GM06990 (cell line): ENCODE results near the gene MRGPRF.

Source experiments
- DNase-seq: peaks from one replicate; pipeline ENCODE4 v3.0.0-alpha.2; 2011; ENCODE audit not compliant: insufficient read length; ENCODE audit errors: extremely low read depth
- H3K27me3 ChIP-seq: replicated peaks from 2 replicates; pipeline ENCODE4 v1.6.0; 2011; ENCODE audit warnings: low read length; ENCODE audit not compliant: control insufficient read depth, insufficient read depth
- H3K36me3 ChIP-seq: 2 replicates; pipeline ENCODE4 v1.5.1; 2011; ENCODE audit warnings: low read length; ENCODE audit not compliant: control insufficient read depth, insufficient read depth
- H3K4me3 ChIP-seq: replicated peaks from 2 replicates; pipeline ENCODE4 v1.5.1; 2011; ENCODE audit warnings: low read depth, mild to moderate bottlenecking, control low read depth, low read length
- TF ChIP-seq, protein P1 (sequence below): IDR thresholded peaks from 2 replicates; pipeline ENCODE4 v1.5.1; 2011; ENCODE audit warnings: low read length, control low read depth, mild to moderate bottlenecking, inconsistent platforms; ENCODE audit not compliant: insufficient read depth, poor library complexity, severe bottlenecking

The MRGPRF gene

DNA sequence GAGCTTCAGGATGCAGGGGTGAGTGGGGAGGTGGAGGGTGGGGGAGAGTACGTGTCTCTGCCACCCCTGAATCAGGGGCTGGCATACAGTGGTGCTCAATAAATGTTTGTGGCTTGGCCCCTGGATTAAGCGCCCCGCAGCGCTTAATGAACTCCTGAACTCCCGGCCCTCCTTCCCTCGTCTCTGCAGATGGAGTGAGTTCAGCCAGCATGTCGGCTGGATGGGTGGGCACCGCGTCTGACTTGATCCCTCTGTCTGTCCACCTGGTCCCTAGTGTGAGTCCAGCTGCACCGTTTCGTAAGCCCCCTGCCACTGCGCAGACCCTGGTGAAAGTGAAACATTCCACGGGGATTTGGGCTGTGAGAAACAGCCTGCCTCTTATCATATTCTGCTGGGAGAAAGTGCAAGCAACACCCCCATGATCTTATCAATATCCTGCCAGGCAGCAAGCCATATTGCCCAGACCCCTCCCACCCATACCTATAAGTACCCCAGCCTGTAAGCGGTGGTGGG is 20.2 kb downstream of the MRGPRF start:
- Histone ChIP-seq H3K4me3 (no peak overlapping the region), H3K36me3 (no peaks in the 10 kb centered on the region), H3K27me3 (peaks cover 1% of the 10 kb centered on the region; the same call in 1 of the 2 replicates)
- no peak for DNase-seq
- TF ChIP-seq, protein P1, sequence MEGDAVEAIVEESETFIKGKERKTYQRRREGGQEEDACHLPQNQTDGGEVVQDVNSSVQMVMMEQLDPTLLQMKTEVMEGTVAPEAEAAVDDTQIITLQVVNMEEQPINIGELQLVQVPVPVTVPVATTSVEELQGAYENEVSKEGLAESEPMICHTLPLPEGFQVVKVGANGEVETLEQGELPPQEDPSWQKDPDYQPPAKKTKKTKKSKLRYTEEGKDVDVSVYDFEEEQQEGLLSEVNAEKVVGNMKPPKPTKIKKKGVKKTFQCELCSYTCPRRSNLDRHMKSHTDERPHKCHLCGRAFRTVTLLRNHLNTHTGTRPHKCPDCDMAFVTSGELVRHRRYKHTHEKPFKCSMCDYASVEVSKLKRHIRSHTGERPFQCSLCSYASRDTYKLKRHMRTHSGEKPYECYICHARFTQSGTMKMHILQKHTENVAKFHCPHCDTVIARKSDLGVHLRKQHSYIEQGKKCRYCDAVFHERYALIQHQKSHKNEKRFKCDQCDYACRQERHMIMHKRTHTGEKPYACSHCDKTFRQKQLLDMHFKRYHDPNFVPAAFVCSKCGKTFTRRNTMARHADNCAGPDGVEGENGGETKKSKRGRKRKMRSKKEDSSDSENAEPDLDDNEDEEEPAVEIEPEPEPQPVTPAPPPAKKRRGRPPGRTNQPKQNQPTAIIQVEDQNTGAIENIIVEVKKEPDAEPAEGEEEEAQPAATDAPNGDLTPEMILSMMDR = no peak

DNA sequence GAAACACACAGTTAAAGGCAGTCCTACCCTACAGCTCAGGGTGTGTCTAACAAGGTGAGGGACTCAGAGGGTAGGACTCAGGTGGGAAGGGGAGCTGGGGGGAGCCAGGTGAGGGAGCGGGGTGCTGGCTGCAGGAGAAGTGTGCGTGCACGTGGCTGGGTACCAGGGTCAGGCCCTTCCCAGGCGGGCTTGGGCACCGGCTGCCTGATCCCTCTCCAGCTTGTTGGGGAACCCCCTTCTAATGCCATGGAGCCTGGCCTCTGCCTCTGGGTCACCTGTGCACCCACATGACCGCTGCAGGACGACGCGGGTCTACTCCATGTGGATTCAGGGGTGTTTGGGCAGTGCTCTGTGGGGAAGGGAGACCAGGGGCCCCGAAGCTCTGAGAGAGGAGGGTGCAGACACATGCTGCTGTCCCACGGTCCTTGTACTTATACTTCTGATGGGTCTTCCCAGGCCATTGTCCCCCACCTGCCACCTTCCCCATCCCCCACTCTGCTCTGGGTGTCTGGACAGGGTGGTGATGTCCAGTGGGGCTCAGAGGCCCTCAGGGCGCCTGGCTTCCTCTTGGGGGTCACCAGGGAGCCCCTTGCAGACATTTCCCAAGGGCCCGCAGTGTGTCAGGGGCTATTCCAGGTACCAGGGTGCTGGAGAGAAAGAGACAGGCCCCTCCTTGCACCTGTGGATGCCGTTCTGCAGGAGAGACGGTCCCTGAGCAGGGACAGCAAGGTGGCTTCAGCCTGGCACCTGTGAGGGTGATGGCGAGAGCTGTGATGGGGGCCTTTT is 21.9 kb downstream of the MRGPRF start:
- no peak for DNase-seq

DNA sequence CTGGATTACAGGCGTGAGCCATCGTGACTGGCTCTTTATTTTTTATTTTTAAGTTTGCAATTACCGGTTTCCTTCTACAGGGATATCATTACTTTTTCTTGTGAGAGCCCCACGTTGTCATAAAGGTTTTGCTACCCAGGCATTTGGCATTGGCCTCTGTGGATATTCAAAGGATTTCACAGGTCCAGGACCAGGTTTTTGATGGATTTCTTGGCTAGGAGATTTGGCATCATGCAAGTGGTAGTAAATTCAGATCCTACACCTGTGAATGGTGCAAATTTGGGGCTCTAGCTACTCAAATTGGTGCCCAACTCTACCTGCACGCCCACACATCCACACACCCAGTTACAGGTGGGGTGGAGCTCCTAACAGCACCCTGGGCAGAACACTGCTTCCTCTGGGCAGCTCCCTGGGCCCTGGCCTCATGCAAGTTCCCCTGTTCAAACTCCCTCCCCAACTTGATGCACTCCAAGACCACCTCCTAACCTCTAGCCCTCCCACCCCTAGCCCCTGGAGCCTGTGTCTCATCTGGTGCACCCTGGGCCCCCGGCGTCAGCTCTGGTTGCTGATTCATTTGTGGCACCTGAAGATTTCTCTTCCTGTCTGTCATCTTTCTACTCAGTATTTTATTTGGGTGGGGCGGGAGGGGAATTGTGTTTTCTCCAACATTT is 23.0 kb downstream of the MRGPRF start:
- no peak overlapping the region for H3K4me3 ChIP-seq
- TF ChIP-seq, protein P1 = no peak
- no peaks in the 10 kb centered on the region for H3K36me3 ChIP-seq
- no peak for DNase-seq
- peaks cover 1% of the 10 kb centered on the region; the same call in 1 of the 2 replicates for H3K27me3 ChIP-seq

More for the DNA sequence above, 21.9 kb downstream of the MRGPRF start:
- H3K36me3 ChIP-seq = no peaks in the 10 kb centered on the region
- H3K4me3 ChIP-seq = no peak overlapping the region
- TF ChIP-seq, protein P1 = no peak
- peaks cover 1% of the 10 kb centered on the region; the same call in 1 of the 2 replicates for H3K27me3 ChIP-seq

DNA sequence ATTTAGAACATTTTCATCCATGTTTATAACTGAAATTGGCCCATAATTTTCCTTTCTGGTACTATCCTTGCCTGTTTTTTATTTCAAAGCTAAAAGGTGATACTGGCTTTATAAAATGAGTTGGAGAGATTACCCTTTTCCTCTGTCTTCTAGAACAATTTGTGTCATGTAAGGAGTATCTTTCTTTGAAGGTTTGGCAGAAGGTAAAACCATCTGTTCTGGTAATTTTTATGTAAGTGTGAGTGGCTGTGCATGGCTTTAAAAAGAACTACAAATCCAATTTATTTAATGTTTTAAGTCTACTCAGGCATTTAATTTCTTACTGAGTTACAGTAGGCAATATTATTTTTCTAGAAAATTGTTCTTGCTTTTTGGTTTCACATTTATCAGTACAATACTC is 24.6 kb downstream of the MRGPRF start:
- H3K36me3 ChIP-seq = no peaks in the 10 kb centered on the region
- peaks cover 1% of the 10 kb centered on the region; the same call in 1 of the 2 replicates for H3K27me3 ChIP-seq
- DNase-seq = no peak
- H3K4me3 ChIP-seq = no peak overlapping the region
- TF ChIP-seq, protein P1 = no peak

DNA sequence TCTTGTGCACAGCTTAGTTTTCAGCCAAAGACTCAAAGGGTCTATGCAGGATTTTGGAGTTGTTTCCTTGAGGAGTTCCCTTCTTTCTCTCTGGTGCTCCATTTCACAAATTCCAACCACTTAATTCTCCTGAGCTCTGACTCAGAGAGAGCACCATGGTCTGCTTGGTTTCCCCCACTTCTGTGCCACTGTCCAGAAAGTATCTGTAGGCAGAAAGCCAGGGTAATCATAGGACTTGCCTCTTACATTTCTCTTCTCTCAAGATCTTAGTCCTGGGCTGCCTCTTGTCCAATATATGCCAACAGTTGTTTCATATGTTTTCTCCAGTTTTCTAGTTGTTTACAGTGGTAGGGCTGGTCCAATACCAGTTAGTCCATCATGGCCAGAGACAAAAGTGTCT is 25.8 kb downstream of the MRGPRF start:
- Histone ChIP-seq H3K4me3 (no peak overlapping the region), H3K27me3 (peaks cover 1% of the 10 kb centered on the region; the same call in 1 of the 2 replicates), H3K36me3 (no peaks in the 10 kb centered on the region)
- TF ChIP-seq, protein P1 = no peak
- DNase-seq = no peak
